Spleen (tissue), 11 donors: ENCODE results near the gene BAIAP2L2. TPM values are rescaled to one million over a fixed set of nuclear protein-coding genes. Genes with fewer than 3 reads are reported as not detected.

ENCODE experiments used
- DNase-seq: peaks from one replicate; pipeline ENCODE4 v3.0.0-alpha.2; 2020
- H3K27ac ChIP-seq, 8 donors: fragments of 200-600 bp; sonication (generic) in 7 of 8; 1 replicate in 4 of 8; 2 replicates in 4 of 8; pipeline versions ENCODE4 v1.5.0 to v1.8.0; 2016 to 2021; ENCODE audit warnings: inconsistent platforms in 4 of 8, mild to moderate bottlenecking in 4 of 8, moderate library complexity in 1 of 8
- H3K27me3 ChIP-seq, 7 donors: fragments of 200-600 bp; sonication (generic) in 6 of 7; replicated peaks in 1 of 7; 1 replicate in 4 of 7; 2 replicates in 3 of 7; pipeline versions ENCODE4 v1.5.0 to v1.8.0; 2016 to 2021; ENCODE audit warnings: inconsistent platforms in 3 of 7, mild to moderate bottlenecking in 1 of 7
- H3K36me3 ChIP-seq, 6 donors: fragments of 200-600 bp; sonication (generic) in 5 of 6; 1 replicate in 4 of 6; 2 replicates in 2 of 6; pipeline versions ENCODE4 v1.5.0 to v1.8.0; 2016 to 2021; ENCODE audit warnings: inconsistent platforms in 2 of 6
- H3K4me1 ChIP-seq, 6 donors: fragments of 200-600 bp; sonication (generic) in 5 of 6; 1 replicate in 3 of 6; 2 replicates in 3 of 6; pipeline versions ENCODE4 v1.5.0 to v1.8.0; 2016 to 2021; ENCODE audit warnings: inconsistent platforms in 3 of 6
- H3K4me3 ChIP-seq, 8 donors: fragments of 200-600 bp; sonication (generic) in 7 of 8; 1 replicate in 4 of 8; 2 replicates in 4 of 8; pipeline versions ENCODE4 v1.5.0 to v1.8.0; 2016 to 2021; ENCODE audit warnings: inconsistent platforms in 4 of 8, mild to moderate bottlenecking in 4 of 8, moderate library complexity in 2 of 8
- H3K9me3 ChIP-seq, 8 donors: fragments of 200-600 bp; sonication (generic) in 7 of 8; 1 replicate in 4 of 8; 2 replicates in 4 of 8; pipeline versions ENCODE4 v1.5.0 to v1.8.0; 2016 to 2021; ENCODE audit warnings: inconsistent platforms in 4 of 8
- POLR2A ChIP-seq, 3 donors: fragments of 450-650 bp; IDR thresholded peaks; one replicate each; pipeline ENCODE4 v1.5.1; 2017; ENCODE audit warnings: antibody characterized with exemption in 3 of 3, mild to moderate bottlenecking in 1 of 3
- POLR2AphosphoS5 ChIP-seq, 3 donors: sonication (generic); formaldehyde crosslinking; IDR thresholded peaks; one replicate each; pipeline ENCODE4 v1.5.1; 2017; ENCODE audit warnings: antibody characterized with exemption in 3 of 3
- WGBS, 5 donors: extraction: QIAGEN DNeasy Blood & Tissue Kit in 3 of 5; methylation state at CpG; one replicate each; pipeline versions ENCODE4 v1.1.5 to v1.1.7; 2013 to 2018; 5-methylcytosine and 5-hydroxymethylcytosine counted together
- intact Hi-C: fragments of 100-400 bp; cut with DNase I; formaldehyde crosslinking; loops from one replicate; pipeline ENCODE4 v1.15.0; 2023; ENCODE audit warnings: low total_unique reads
- polyA plus RNA-seq, 3 donors: library from polyadenylated mRNA; stranded (reverse); fragments of 200-250 nt; gene quantifications; one replicate each; pipeline ENCODE4 v1.2.1, GENCODE V29; 2013
- total RNA-seq, 7 donors: library from RNA; depleted of rRNA in 3 of 7; stranded (reverse); fragments of >200 nt in 3 of 7; fragmentation: NEBNext Ultra II Directional in 4 of 7; extraction: Animal tissue kit (Norgen Biotek cat#: 25700) in 4 of 7; gene quantifications; one replicate each; pipeline versions ENCODE4 v1.1.0 to v1.2.1, GENCODE V29; 2016 to 2021
- TF ChIP-seq, protein P1 (sequence below), 11 experiments: fragments of 200-600 bp in 7 of 11; fragments of 450-650 bp in 4 of 11; sonication (generic) in 4 of 11; IDR thresholded peaks in 8 of 11; conservative IDR thresholded peaks in 3 of 11; 1 replicate in 7 of 11; 2 replicates in 4 of 11; pipeline versions ENCODE4 v1.4.0 to v1.8.0; 2016 to 2021; ENCODE audit warnings: antibody characterized with exemption in 11 of 11, inconsistent platforms in 4 of 11, mild to moderate bottlenecking in 1 of 11
- donor health status: healthy with polysubstance abuse.
- donor health status: DM: no; HTN: no; CAD: no; lungs with moderate emphysema.
- donor health status: DM: no; HTN: no; CAD: no.
- donor health status: Bipolar disorder and iron deficiency.
- donor health status: healthy.
- donor health status: DM: no; HTN: no; CAD: no.
- donor health status: DM: yes; HTN: yes; CAD: no.

BAIAP2L2 gene
- total and polyA plus RNA-seq, 10 donors: 0.37 to 3.0 (median 0.91) TPM

DNA sequence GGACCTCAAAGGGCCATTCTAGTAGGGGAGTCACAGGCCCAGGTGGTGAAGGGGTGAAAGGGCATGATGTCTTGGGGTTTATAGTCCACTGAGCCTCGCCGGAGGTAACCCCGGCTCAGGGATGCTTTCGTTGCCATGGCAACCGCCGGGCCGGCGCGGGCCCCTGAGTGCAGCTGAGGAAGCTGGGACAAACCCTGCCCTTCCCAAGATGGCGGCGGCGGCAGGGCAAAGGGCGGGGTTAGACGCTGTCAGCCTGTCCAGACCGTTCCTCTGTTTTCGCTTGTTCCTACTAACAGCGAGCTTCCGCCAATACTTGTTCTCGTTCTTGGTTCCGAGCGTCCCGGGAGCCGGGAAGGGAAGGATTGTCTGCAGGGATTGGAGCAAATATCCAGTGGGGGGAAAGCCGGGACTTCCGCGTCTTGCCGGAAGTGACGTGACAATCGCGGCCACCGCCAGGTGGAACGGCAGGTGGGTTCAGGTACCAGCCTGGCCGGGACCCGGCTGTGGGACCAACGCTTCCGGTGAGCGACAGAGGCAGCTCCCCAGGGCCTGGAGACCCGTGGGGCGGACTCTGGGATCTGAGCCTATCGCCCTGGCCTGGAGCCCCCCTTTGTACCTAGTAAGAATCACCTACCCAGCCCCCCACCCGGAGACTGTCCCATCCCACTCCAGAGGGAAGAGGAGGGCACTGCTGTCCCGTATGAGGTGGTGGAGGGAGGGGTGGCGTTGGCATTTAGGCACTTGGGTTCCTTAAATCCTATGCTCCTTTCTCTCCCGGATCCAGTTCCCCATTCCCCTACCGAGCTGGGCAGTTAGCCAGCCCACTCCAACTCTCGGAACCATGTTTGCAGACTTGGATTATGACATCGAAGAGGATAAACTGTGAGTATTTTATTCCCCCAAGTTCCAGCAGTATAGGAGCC lies 53.3 kb downstream of the BAIAP2L2 start, which contains the start of gene PICK1:
PICK1 (plus strand) TSS at position 436 of the 923 bp plus-strand sequence; CDS start at position 842, 406 bp downstream.
- H3K36me3 ChIP-seq: peaks cover 0 to 37% (median 6%) of the 10 kb centered on the region in 6 donors
- peaks cover 5 to 40% (median 20%) of the 10 kb centered on the region in 6 donors for H3K4me1 ChIP-seq
- H3K4me3 ChIP-seq: peak within 1 kb of the TSS; percentile 22 to 78 (median 55)
- H3K27ac ChIP-seq: peak within 1 kb of the TSS; percentile 55 to 93 (median 88)
- intact Hi-C loops: loop anchor here (10.0 kb wide), 1 partner anchor 518 kb away; the partner anchor contains the start of gene DMC1
- TF ChIP-seq, protein P1, sequence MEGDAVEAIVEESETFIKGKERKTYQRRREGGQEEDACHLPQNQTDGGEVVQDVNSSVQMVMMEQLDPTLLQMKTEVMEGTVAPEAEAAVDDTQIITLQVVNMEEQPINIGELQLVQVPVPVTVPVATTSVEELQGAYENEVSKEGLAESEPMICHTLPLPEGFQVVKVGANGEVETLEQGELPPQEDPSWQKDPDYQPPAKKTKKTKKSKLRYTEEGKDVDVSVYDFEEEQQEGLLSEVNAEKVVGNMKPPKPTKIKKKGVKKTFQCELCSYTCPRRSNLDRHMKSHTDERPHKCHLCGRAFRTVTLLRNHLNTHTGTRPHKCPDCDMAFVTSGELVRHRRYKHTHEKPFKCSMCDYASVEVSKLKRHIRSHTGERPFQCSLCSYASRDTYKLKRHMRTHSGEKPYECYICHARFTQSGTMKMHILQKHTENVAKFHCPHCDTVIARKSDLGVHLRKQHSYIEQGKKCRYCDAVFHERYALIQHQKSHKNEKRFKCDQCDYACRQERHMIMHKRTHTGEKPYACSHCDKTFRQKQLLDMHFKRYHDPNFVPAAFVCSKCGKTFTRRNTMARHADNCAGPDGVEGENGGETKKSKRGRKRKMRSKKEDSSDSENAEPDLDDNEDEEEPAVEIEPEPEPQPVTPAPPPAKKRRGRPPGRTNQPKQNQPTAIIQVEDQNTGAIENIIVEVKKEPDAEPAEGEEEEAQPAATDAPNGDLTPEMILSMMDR (IDR thresholded peaks at IDR 0.05 in 8 of 11, conservative IDR thresholded peaks at IDR 0.05 in 3 of 11): peak in 4 of 11 experiments; percentile 3 to 36 (median 28)
- no peak for TF ChIP-seq POLR2A (IDR thresholded peaks at IDR 0.05)
- peak; percentile 82 to 92 (median 88) for TF ChIP-seq POLR2AphosphoS5 (IDR thresholded peaks at IDR 0.05)
- H3K9me3 ChIP-seq: no peaks in the 10 kb centered on the region
- WGBS, 5 donors: 2 to 4% (median 3%) methylated on average over 41 to 47 of the region's 47 CpGs
- peaks cover 0 to 13% (median 0%) of the 10 kb centered on the region in 7 donors for H3K27me3 ChIP-seq
- peak; percentile 95 for DNase-seq

DNA sequence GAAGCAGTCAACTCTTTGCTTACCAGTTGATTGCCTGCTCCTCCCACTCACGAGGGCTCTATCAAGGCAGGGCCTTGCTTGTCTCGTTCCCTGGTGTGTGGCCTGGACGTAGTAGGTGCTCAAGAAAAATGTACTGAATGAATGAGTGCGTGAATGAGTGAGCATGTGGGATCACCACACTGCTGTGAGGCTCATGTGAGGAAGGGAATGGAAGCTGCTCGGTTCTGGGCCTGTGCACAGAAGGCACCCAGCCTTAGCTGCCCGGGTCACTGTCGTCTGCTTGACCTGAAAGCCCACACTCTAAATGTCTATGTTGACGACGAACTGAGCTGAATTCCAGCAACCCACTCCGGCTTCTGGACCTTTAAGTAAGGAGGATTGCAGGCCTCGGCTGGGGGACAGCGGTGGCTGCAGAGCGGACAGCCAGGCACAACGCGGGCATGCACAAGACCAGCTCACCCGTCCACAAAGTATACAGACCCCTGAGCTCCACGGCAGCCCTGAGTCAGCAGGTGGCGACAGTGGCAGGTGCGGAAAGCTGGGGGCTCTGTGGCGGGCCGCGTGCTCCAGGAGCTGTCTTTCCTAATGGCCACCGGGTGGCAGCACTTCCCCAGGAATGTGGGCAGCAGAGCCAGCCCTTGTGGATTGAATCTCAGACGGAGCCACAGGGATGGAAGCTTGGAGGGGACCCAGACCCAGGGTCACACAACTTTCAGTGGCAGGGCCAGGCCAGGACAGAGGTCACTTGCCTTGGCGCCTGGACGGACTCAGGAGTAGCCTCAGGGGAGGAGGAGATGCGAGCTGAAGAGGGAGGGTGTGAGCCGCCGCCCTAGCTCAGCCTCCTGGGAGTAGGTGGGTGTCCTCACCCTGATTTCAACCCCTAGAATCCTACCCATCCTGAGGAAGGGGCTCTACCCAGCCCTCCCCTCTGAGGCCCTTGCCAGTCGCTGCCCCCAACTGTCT lies 58.3 kb downstream of the BAIAP2L2 start:
- intact Hi-C loops: loop anchor here (5.0 to 10.0 kb wide), 2 partner anchors 300 to 523 kb away; partner anchors contain the start of gene DMC1
- TF ChIP-seq POLR2AphosphoS5 (IDR thresholded peaks at IDR 0.05) (peak; percentile 57 to 69 (median 63)), POLR2A (IDR thresholded peaks at IDR 0.05) (no peak)
- TF ChIP-seq, protein P1 (IDR thresholded peaks at IDR 0.05 in 8 of 11, conservative IDR thresholded peaks at IDR 0.05 in 3 of 11): peak; percentile 81 to 98 (median 93)
- H3K27ac ChIP-seq: no peak overlapping the region
- H3K4me1 ChIP-seq: peaks cover 5 to 22% (median 16%) of the 10 kb centered on the region in 6 donors
- no peaks in the 10 kb centered on the region for H3K36me3 ChIP-seq
- DNase-seq: peak; percentile 94
- no peaks in the 10 kb centered on the region for H3K9me3 ChIP-seq
- H3K27me3 ChIP-seq: peaks cover 0 to 29% (median 0%) of the 10 kb centered on the region in 7 donors
- peak overlapping the region in 1 of 8 donors; percentile 6 for H3K4me3 ChIP-seq
- WGBS, 5 donors: 24 to 36% (median 35%) methylated on average over 16 to 30 of the region's 30 CpGs

DNA sequence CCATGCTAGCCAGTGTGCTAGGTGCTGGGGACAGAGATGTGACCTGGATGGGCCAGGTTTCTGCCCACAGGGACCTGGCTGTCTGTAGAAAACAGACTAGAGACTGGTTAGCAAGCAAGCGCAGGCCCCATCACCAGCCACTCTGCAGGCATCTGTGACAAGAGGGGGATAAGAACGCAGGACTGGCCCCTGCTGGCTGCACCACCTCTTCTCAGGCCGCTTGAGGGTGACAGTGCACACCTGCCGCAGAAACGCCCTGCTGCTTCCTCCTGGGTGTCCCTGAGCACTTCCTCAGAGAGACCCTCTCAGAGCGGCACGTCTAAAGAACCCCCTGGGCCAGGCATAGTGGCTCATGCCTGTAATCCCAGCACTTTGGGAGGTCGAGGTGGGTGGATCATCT lies 59.2 kb downstream of the BAIAP2L2 start:
- no peaks in the 10 kb centered on the region for H3K9me3 ChIP-seq
- intact Hi-C loops: loop anchor here (5.0 to 10.0 kb wide), 2 partner anchors 301 to 524 kb away; partner anchors contain the start of gene DMC1
- H3K27ac ChIP-seq: no peak overlapping the region
- H3K27me3 ChIP-seq: peaks cover 0 to 32% (median 0%) of the 10 kb centered on the region in 7 donors
- no peaks in the 10 kb centered on the region for H3K36me3 ChIP-seq
- no peak overlapping the region for H3K4me3 ChIP-seq
- WGBS, 5 donors: 52 to 79% (median 61%) methylated on average over 6 to 8 of the region's 8 CpGs
- no peak for DNase-seq
- TF ChIP-seq POLR2AphosphoS5 (IDR thresholded peaks at IDR 0.05) (no peak), POLR2A (IDR thresholded peaks at IDR 0.05) (no peak)
- TF ChIP-seq, protein P1 (IDR thresholded peaks at IDR 0.05 in 8 of 11, conservative IDR thresholded peaks at IDR 0.05 in 3 of 11): no peak
- H3K4me1 ChIP-seq: peaks cover 0 to 16% (median 9%) of the 10 kb centered on the region in 6 donors
